HG02798 (cell line): ENCODE results near the gene UMOD.
"Not testable (repeated sequence)": the region's sequence is repeated elsewhere in the genome, so short reads cannot be mapped to it uniquely, and the experiment has no call there.

ENCODE experiments used
- ATAC-seq: cut with Tn5 transposase; IDR thresholded peaks from one replicate; pipeline ENCODE4 v1.9.1; 2021; ENCODE audit warnings: mild to moderate bottlenecking; ENCODE audit not compliant: unreplicated experiment, poor library complexity

UMOD gene

GRCh38 chr16:20323591-20324117, 28.9 kb downstream of the UMOD start:
- no peak for ATAC-seq

GRCh38 chr16:20322696-20323095, 29.8 kb downstream of the UMOD start:
- no peak for ATAC-seq

- ATAC-seq: no peak
Observed at GRCh38 chr16:20321671-20322070, 30.8 kb downstream of the UMOD start.

GRCh38 chr16:20321051-20321450, 31.5 kb downstream of the UMOD start:
- ATAC-seq: not testable (repeated sequence)

GRCh38 chr16:20320592-20320991, 31.9 kb downstream of the UMOD start:
- ATAC-seq: no peak

GRCh38 chr16:20320178-20320577, 32.3 kb downstream of the UMOD start:
- no peak for ATAC-seq

GRCh38 chr16:20319406-20319805, 33.1 kb downstream of the UMOD start:
- ATAC-seq: no peak

GRCh38 chr16:20318437-20318836, 34.1 kb downstream of the UMOD start:
- no peak for ATAC-seq

- no peak for ATAC-seq
Observed at GRCh38 chr16:20318006-20318405, 34.5 kb downstream of the UMOD start.

GRCh38 chr16:20317117-20317516, 35.4 kb downstream of the UMOD start:
- ATAC-seq: no peak

GRCh38 chr16:20316715-20317114, 35.8 kb downstream of the UMOD start:
- ATAC-seq: no peak

GRCh38 chr16:20315764-20316163, 36.8 kb downstream of the UMOD start:
- no peak for ATAC-seq

GRCh38 chr16:20314575-20314974, 37.9 kb downstream of the UMOD start:
- no peak for ATAC-seq

- no peak for ATAC-seq
Observed at GRCh38 chr16:20313741-20314140, 38.8 kb downstream of the UMOD start.

GRCh38 chr16:20312536-20313095, 39.9 kb downstream of the UMOD start:
- not testable (repeated sequence) for ATAC-seq

- ATAC-seq: no peak
Observed at GRCh38 chr16:20311548-20311947, 41.0 kb downstream of the UMOD start.

- no peak for ATAC-seq
Observed at GRCh38 chr16:20310421-20311395, 41.8 kb downstream of the UMOD start.

GRCh38 chr16:20309786-20310185, 42.7 kb downstream of the UMOD start:
- no peak for ATAC-seq

- no peak for ATAC-seq
Observed at GRCh38 chr16:20308801-20309590, 43.5 kb downstream of the UMOD start.

GRCh38 chr16:20308266-20308665, 44.2 kb downstream of the UMOD start:
- no peak for ATAC-seq

GRCh38 chr16:20307791-20308190, 44.7 kb downstream of the UMOD start:
- ATAC-seq: no peak
